Breast epithelium (tissue), 4 donors: ENCODE measurements around the gene SPOCK3. TPM values are rescaled to one million over a fixed set of nuclear protein-coding genes. Genes with fewer than 3 reads are reported as not detected.

Source experiments
- DNase-seq, 2 donors: peaks; one replicate each; pipeline ENCODE4 v3.0.0-alpha.2; 2019; ENCODE audit warnings: low spot score in 2 of 2
- H3K27ac ChIP-seq, 2 donors: fragments of 200-600 bp; sonication (generic) in 1 of 2; one replicate each; pipeline ENCODE4 v1.5.1; 2016 to 2019; ENCODE audit warnings: mild to moderate bottlenecking in 1 of 2
- H3K27me3 ChIP-seq, 2 donors: fragments of 200-600 bp; sonication (generic) in 1 of 2; one replicate each; pipeline versions ENCODE4 v1.5.1 to v1.6.0; 2017 to 2019; ENCODE audit warnings: control low read depth in 1 of 2, mild to moderate bottlenecking in 1 of 2
- H3K36me3 ChIP-seq: fragments of 200-600 bp; one replicate; pipeline ENCODE4 v1.5.1; 2019
- H3K4me1 ChIP-seq, 2 donors: fragments of 200-600 bp; sonication (generic); one replicate each; pipeline ENCODE4 v1.5.1; 2016 to 2019; ENCODE audit warnings: control low read depth in 1 of 2
- H3K4me3 ChIP-seq, 3 donors: fragments of 200-600 bp; sonication (generic); 1 replicate in 2 of 3; 2 replicates in 1 of 3; pipeline ENCODE4 v1.5.1; 2016 to 2019; ENCODE audit warnings: mild to moderate bottlenecking in 3 of 3, moderate library complexity in 2 of 3
- H3K9me3 ChIP-seq, 2 donors: fragments of 200-600 bp; sonication (generic) in 1 of 2; one replicate each; pipeline ENCODE4 v1.5.1; 2016 to 2019; ENCODE audit warnings: control low read depth in 1 of 2
- POLR2A ChIP-seq: fragments of 450-650 bp; IDR thresholded peaks from one replicate; pipeline ENCODE4 v1.6.1; 2016; ENCODE audit warnings: antibody characterized with exemption, mild to moderate bottlenecking, moderate library complexity
- POLR2AphosphoS5 ChIP-seq, 3 donors: sonication (generic); formaldehyde crosslinking; IDR thresholded peaks; one replicate each; pipeline ENCODE4 v1.6.1; 2017; ENCODE audit warnings: antibody characterized with exemption in 3 of 3
- intact Hi-C: fragments of 100-400 bp; cut with DNase I; formaldehyde crosslinking; loops from one replicate; pipeline ENCODE4 v1.15.1; 2023; ENCODE audit warnings: low total_unique reads
- total RNA-seq, 3 donors: library from RNA; depleted of rRNA; stranded (reverse); fragments of >200 nt; gene quantifications; one replicate each; pipeline ENCODE4 v1.1.0, GENCODE V29; 2016
- TF ChIP-seq, protein P1 (sequence below), 3 donors: fragments of 450-650 bp; IDR thresholded peaks; one replicate each; pipeline ENCODE4 v1.5.1; 2016 to 2017; ENCODE audit warnings: antibody characterized with exemption in 3 of 3, mild to moderate bottlenecking in 3 of 3, moderate library complexity in 3 of 3

Gene SPOCK3
- total RNA-seq, 3 donors from 2014 or later: 2.8 TPM; not detected in 2

- no peak overlapping the region for H3K27ac ChIP-seq
- H3K27me3 ChIP-seq: no peaks in the 10 kb centered on the region
- no peak for DNase-seq
- H3K4me1 ChIP-seq: no peaks in the 10 kb centered on the region
- intact Hi-C loops: no loop called here
- no peaks in the 10 kb centered on the region for H3K9me3 ChIP-seq
- H3K4me3 ChIP-seq: no peak overlapping the region
- no peaks in the 10 kb centered on the region for H3K36me3 ChIP-seq
- TF ChIP-seq, protein P1, sequence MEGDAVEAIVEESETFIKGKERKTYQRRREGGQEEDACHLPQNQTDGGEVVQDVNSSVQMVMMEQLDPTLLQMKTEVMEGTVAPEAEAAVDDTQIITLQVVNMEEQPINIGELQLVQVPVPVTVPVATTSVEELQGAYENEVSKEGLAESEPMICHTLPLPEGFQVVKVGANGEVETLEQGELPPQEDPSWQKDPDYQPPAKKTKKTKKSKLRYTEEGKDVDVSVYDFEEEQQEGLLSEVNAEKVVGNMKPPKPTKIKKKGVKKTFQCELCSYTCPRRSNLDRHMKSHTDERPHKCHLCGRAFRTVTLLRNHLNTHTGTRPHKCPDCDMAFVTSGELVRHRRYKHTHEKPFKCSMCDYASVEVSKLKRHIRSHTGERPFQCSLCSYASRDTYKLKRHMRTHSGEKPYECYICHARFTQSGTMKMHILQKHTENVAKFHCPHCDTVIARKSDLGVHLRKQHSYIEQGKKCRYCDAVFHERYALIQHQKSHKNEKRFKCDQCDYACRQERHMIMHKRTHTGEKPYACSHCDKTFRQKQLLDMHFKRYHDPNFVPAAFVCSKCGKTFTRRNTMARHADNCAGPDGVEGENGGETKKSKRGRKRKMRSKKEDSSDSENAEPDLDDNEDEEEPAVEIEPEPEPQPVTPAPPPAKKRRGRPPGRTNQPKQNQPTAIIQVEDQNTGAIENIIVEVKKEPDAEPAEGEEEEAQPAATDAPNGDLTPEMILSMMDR (IDR thresholded peaks at IDR 0.05): no peak
- TF ChIP-seq POLR2A: no peak
- no peak for TF ChIP-seq POLR2AphosphoS5 (IDR thresholded peaks at IDR 0.05)
These were observed 496.9 kb downstream of the SPOCK3 start for GRCh38 chr4:166737430-166737829.

DNA sequence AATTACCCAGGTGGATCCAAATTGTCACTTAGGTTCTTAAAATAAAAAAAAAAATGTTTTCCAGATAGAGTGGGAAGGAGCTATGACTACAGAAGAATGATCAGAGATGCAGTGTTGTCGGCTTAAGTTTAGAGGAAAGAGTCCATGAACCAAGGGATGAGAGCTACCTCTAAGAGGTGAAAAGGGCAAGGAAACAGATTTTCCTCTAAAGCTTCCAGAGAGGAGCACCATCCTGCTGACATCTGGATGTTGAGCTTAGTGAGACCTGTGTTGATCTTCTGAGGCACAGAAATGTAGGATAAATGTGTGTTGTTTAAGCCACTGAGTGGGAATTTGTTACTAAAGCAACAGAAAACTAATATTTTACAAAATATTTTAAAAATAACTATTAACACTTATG is 498.7 kb downstream of the SPOCK3 start:
- TF ChIP-seq, protein P1 (IDR thresholded peaks at IDR 0.05): no peak
- TF ChIP-seq POLR2AphosphoS5 (IDR thresholded peaks at IDR 0.05): no peak
- TF ChIP-seq POLR2A: no peak
- H3K27ac ChIP-seq: no peak overlapping the region
- intact Hi-C loops: no loop called here
- H3K9me3 ChIP-seq: no peaks in the 10 kb centered on the region
- no peaks in the 10 kb centered on the region for H3K36me3 ChIP-seq
- no peaks in the 10 kb centered on the region for H3K27me3 ChIP-seq
- DNase-seq: no peak
- no peak overlapping the region for H3K4me3 ChIP-seq
- no peaks in the 10 kb centered on the region for H3K4me1 ChIP-seq

- Histone ChIP-seq H3K4me1 (no peaks in the 10 kb centered on the region), H3K36me3 (no peaks in the 10 kb centered on the region), H3K27me3 (no peaks in the 10 kb centered on the region), H3K27ac (no peak overlapping the region), H3K4me3 (no peak overlapping the region), H3K9me3 (no peaks in the 10 kb centered on the region)
- intact Hi-C loops: no loop called here
- DNase-seq: no peak
- TF ChIP-seq POLR2A: no peak
- TF ChIP-seq, protein P1 (IDR thresholded peaks at IDR 0.05): no peak
- no peak for TF ChIP-seq POLR2AphosphoS5 (IDR thresholded peaks at IDR 0.05)
These were observed 499.5 kb downstream of the SPOCK3 start for GRCh38 chr4:166734797-166735196.

- H3K4me1 ChIP-seq: no peaks in the 10 kb centered on the region
- intact Hi-C loops: no loop called here
- H3K4me3 ChIP-seq: no peak overlapping the region
- no peaks in the 10 kb centered on the region for H3K9me3 ChIP-seq
- H3K27me3 ChIP-seq: no peaks in the 10 kb centered on the region
- no peaks in the 10 kb centered on the region for H3K36me3 ChIP-seq
- H3K27ac ChIP-seq: no peak overlapping the region
- DNase-seq: no peak
- TF ChIP-seq POLR2AphosphoS5 (IDR thresholded peaks at IDR 0.05): no peak
These were observed 500.6 kb downstream of the SPOCK3 start for GRCh38 chr4:166733686-166734085.

DNA sequence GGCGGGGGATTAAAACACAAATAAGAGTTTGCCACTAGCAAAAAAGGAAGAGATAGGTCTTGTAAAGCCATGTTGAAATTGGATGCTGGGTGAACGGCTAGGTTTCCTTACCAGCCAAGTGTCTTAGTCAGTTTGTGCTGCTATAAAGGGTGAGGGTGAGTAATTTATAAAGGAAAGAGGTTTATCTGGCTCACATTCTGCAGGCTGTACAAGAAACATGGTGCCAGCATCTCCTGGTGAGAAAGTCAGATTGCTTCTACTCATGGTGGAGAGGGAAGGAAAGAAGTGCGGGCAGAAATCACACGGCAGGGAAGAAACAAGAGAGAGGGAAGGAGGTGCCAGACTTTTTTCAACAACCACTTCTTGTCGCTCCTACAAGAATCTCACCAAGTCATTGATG is 507.5 kb downstream of the SPOCK3 start:
- Histone ChIP-seq H3K36me3 (no peaks in the 10 kb centered on the region), H3K27ac (no peak overlapping the region), H3K4me3 (no peak overlapping the region), H3K9me3 (no peaks in the 10 kb centered on the region), H3K27me3 (no peaks in the 10 kb centered on the region), H3K4me1 (no peaks in the 10 kb centered on the region)
- TF ChIP-seq POLR2A: no peak
- TF ChIP-seq, protein P1 (IDR thresholded peaks at IDR 0.05): no peak
- TF ChIP-seq POLR2AphosphoS5 (IDR thresholded peaks at IDR 0.05): no peak
- intact Hi-C loops: no loop called here
- DNase-seq: no peak

DNA sequence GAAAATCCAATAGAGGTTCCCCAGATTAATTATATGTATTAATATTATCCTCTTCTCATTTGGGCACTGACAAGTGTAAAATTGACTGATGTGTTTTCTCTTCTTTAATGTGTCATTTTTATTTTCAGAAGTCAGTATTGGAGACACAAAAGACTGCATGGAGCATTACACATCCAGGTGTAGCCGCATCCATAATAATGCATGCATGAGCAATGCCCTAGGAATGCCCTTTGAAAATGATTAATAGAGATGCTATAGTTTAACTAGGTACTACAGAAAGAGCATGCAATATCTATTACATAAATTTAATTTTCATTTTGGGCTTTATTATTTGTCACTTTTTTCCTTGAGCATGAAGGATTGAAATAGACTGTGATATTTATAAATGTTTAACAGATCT is 509.9 kb downstream of the SPOCK3 start:
- intact Hi-C loops: no loop called here
- H3K4me1 ChIP-seq: no peaks in the 10 kb centered on the region
- no peaks in the 10 kb centered on the region for H3K36me3 ChIP-seq
- no peaks in the 10 kb centered on the region for H3K9me3 ChIP-seq
- H3K27me3 ChIP-seq: no peaks in the 10 kb centered on the region
- TF ChIP-seq POLR2AphosphoS5 (IDR thresholded peaks at IDR 0.05) (no peak), POLR2A (no peak)
- TF ChIP-seq, protein P1 (IDR thresholded peaks at IDR 0.05): no peak
- no peak overlapping the region for H3K27ac ChIP-seq
- DNase-seq: no peak
- H3K4me3 ChIP-seq: no peak overlapping the region
